ENCODE results near the gene GYPC.

GYPC gene

DNA sequence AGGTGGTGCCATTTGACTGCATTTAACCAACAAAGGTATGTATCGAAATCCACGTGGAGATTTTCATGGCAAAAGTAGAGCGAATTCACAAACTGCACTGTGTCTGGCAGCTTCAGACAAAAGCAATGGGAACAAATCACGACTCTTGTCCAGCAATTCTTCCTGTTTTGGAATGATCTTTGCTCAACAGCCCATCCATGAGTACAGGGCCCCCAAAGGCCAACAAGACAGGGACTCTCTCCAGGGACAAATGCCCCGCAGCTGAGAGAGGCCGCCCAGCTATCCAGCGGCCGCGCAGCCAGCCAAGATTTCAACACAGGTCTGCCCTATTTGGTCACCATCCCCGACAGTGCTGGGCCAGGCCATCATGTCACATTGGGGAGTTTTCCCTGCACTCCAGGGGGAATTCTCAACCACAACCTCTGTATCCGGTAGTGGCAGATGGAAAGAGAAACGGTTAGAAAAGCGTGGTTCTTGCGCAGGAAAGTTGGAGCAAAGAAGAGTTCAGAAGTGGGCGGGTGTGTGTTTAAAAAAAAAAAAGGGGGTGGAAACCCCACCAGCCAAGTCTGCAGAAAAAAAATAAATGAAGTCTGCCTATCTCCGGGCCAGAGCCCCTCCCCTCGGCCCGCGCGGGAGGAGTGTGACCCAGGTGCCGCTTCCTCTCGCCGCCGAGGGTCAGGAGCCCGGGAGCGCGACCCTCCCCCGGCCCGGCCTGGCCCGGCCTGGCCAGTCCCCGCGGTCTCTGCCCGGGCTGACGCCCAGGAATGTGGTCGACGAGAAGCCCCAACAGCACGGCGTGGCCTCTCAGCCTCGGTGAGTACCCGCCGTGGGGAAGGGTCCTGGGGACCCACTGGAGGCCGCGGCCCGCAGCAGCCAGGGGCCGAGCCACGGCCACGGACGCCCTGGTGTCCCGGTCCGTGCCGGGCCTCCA lies at the start of gene GYPC:
Gene GYPC, plus strand, starts transcription at position 659 of the 931 bp plus-strand sequence. Its CDS starts 106 bp downstream, at position 765.
- no peaks in the 10 kb centered on the region for H3K4me1 ChIP-seq (ENCODE audit: low read depth, poor library complexity, severe bottlenecking)
- no peaks in the 10 kb centered on the region for H3K36me3 ChIP-seq (ENCODE audit: insufficient read depth)
- peak within 1 kb of the TSS; percentile 39; the same call in 1 of the 2 replicates for H3K4me2 ChIP-seq
- H3K27me3 ChIP-seq (ENCODE audit: insufficient read depth, low read depth) = no peaks in the 10 kb centered on the region
- H3K27ac ChIP-seq = no peak within 1 kb of the TSS
- TF ChIP-seq, protein P1, sequence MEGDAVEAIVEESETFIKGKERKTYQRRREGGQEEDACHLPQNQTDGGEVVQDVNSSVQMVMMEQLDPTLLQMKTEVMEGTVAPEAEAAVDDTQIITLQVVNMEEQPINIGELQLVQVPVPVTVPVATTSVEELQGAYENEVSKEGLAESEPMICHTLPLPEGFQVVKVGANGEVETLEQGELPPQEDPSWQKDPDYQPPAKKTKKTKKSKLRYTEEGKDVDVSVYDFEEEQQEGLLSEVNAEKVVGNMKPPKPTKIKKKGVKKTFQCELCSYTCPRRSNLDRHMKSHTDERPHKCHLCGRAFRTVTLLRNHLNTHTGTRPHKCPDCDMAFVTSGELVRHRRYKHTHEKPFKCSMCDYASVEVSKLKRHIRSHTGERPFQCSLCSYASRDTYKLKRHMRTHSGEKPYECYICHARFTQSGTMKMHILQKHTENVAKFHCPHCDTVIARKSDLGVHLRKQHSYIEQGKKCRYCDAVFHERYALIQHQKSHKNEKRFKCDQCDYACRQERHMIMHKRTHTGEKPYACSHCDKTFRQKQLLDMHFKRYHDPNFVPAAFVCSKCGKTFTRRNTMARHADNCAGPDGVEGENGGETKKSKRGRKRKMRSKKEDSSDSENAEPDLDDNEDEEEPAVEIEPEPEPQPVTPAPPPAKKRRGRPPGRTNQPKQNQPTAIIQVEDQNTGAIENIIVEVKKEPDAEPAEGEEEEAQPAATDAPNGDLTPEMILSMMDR (conservative IDR thresholded peaks at IDR 0.05; ENCODE audit: low read depth, low read length) = no peak
- no peaks in the 10 kb centered on the region for H3K79me2 ChIP-seq (ENCODE audit: insufficient read depth, low read depth)
- no peaks in the 10 kb centered on the region for H4K20me1 ChIP-seq (ENCODE audit: insufficient read depth)
- peak within 1 kb of the TSS; percentile 72 for H3K4me3 ChIP-seq (IDR thresholded peaks at IDR 0.05; ENCODE audit: insufficient read depth, low read depth, low read length)
- peak within 1 kb of the TSS; percentile 82 for H2AFZ ChIP-seq (ENCODE audit: low read depth)
- H3K9ac ChIP-seq = peak within 1 kb of the TSS; percentile 44; the same call in 1 of the 2 replicates

DNA sequence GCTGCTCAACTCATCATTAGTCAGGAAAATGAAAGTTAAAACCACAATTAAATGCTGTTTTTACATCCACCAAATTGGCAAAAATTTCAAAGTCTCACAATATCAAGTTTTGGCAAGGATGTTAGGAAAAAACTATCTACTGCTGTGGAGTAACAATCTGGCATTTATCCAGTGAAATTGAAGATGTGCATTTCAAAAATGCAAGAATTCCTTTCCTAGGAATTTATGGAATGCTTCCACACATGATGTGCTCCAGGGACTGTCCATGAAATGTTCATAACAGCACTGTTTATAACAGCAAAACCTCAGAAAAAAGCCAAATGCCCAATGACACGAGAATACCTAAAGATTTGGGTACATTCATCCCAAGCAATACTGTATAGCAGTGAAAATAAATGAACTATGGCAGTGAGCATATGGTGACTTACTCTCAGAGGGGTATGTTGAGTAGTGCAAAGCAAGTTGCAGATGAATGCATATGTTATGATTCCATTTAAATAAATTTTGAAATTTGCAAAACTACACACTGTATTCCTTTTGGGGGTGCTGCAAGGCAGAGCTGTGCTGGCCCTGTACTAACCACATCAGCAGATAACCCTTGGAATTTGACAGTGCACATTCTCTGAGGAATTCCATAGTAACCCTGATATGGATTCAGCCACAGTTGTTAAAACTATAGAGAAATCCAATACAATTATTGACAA lies 41.3 kb upstream of the GYPC start:
- Histone ChIP-seq H3K4me3 (IDR thresholded peaks at IDR 0.05; ENCODE audit: insufficient read depth, low read depth, low read length) (no peak overlapping the region), H3K36me3 (ENCODE audit: insufficient read depth) (no peaks in the 10 kb centered on the region), H3K4me2 (no peak overlapping the region), H3K9ac (no peak overlapping the region), H3K27ac (no peak overlapping the region), H3K79me2 (ENCODE audit: insufficient read depth, low read depth) (no peaks in the 10 kb centered on the region), H4K20me1 (ENCODE audit: insufficient read depth) (no peaks in the 10 kb centered on the region), H3K4me1 (ENCODE audit: low read depth, poor library complexity, severe bottlenecking) (no peaks in the 10 kb centered on the region), H2AFZ (ENCODE audit: low read depth) (no peak overlapping the region), H3K27me3 (ENCODE audit: insufficient read depth, low read depth) (no peaks in the 10 kb centered on the region)
- TF ChIP-seq, protein P1 (conservative IDR thresholded peaks at IDR 0.05; ENCODE audit: low read depth, low read length) = no peak

DNA sequence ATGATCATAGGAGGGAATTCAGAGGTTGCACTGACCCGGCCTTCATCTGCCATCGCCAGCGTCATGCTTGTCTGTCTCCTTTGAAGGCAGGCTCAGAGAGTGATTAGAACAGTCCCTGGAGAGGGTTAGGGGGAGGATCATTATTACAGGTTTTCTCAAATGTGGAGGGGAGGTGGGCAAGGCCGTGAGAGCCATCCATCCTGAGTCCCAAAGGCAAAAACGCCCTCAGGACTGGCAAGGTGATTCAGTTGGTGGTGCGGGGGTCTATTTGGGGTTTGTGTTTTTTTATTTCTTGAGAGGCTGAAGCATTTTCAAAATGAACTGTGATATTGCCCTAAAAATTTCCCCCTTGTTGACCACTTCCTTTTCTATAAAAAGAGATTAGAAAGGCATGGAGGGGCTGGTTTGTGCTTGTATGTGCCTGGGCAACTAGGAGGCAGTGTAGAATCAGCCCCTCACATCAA lies 39.3 kb upstream of the GYPC start:
- no peak overlapping the region for H3K4me3 ChIP-seq (IDR thresholded peaks at IDR 0.05; ENCODE audit: insufficient read depth, low read depth, low read length)
- H4K20me1 ChIP-seq (ENCODE audit: insufficient read depth) = no peaks in the 10 kb centered on the region
- no peaks in the 10 kb centered on the region for H3K36me3 ChIP-seq (ENCODE audit: insufficient read depth)
- no peak overlapping the region for H3K4me2 ChIP-seq
- no peak overlapping the region for H3K9ac ChIP-seq
- H3K79me2 ChIP-seq (ENCODE audit: insufficient read depth, low read depth) = no peaks in the 10 kb centered on the region
- H2AFZ ChIP-seq (ENCODE audit: low read depth) = no peak overlapping the region
- H3K4me1 ChIP-seq (ENCODE audit: low read depth, poor library complexity, severe bottlenecking) = no peaks in the 10 kb centered on the region
- H3K27me3 ChIP-seq (ENCODE audit: insufficient read depth, low read depth) = no peaks in the 10 kb centered on the region
- H3K27ac ChIP-seq = no peak overlapping the region
- TF ChIP-seq, protein P1 (conservative IDR thresholded peaks at IDR 0.05; ENCODE audit: low read depth, low read length) = no peak

DNA sequence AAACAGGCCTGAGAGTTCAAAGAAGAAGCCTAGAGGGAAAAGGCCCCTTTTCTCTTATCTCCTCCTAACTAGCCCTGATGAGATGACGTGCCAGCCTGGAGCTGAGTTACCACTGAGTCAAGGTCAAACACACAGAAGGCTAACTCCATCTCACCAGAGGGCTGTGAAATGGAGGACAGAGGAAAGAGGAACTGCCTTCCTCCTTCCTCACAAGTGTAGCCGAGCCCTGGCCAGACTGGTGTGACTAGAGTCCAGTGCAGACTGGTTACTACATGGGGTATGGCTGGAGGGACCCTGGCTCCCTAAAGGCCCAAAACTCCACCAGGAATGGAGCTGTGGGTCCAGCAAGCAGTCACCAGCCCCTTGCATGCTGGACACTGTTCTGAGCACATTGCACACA lies 35.7 kb upstream of the GYPC start:
- H3K27ac ChIP-seq = no peak overlapping the region
- H3K36me3 ChIP-seq (ENCODE audit: insufficient read depth) = no peaks in the 10 kb centered on the region

More for the DNA sequence above, 35.7 kb upstream of the GYPC start:
- Histone ChIP-seq H3K9ac (no peak overlapping the region), H3K79me2 (ENCODE audit: insufficient read depth, low read depth) (no peaks in the 10 kb centered on the region), H3K27me3 (ENCODE audit: insufficient read depth, low read depth) (no peaks in the 10 kb centered on the region), H3K4me2 (no peak overlapping the region), H4K20me1 (ENCODE audit: insufficient read depth) (no peaks in the 10 kb centered on the region), H2AFZ (ENCODE audit: low read depth) (no peak overlapping the region), H3K4me3 (IDR thresholded peaks at IDR 0.05; ENCODE audit: insufficient read depth, low read depth, low read length) (no peak overlapping the region), H3K4me1 (ENCODE audit: low read depth, poor library complexity, severe bottlenecking) (no peaks in the 10 kb centered on the region)
- TF ChIP-seq, protein P1 (conservative IDR thresholded peaks at IDR 0.05; ENCODE audit: low read depth, low read length) = no peak
